DOHH2 (cell line): ENCODE results near the gene EYA2.

ENCODE experiments used
- H3F3A ChIP-seq: fragments of 200-600 bp; sonication (generic), shearing (Covaris generic); 2 replicates; pipeline ENCODE4 v1.6.0; 2016; ENCODE audit warnings: antibody characterized with exemption, mild to moderate bottlenecking; ENCODE audit not compliant: control insufficient read depth, insufficient read depth
- H3K27ac ChIP-seq: fragments of 200-600 bp; sonication (generic); 2 replicates; pipeline ENCODE4 v1.5.1; 2014; ENCODE audit warnings: low read depth, mild to moderate bottlenecking, low read length, moderate library complexity
- H3K27me3 ChIP-seq: fragments of 200-600 bp; sonication (generic); 2 replicates; pipeline ENCODE4 v1.6.1; 2014; ENCODE audit warnings: mild to moderate bottlenecking, low read length, mixed read lengths; ENCODE audit not compliant: control insufficient read depth
- H3K36me3 ChIP-seq: fragments of 200-600 bp; sonication (generic); 2 replicates; pipeline ENCODE4 v1.6.1; 2014; ENCODE audit warnings: mild to moderate bottlenecking, low read length, moderate library complexity, mixed read lengths; ENCODE audit not compliant: control insufficient read depth
- H3K4me1 ChIP-seq: fragments of 200-600 bp; sonication (generic); 2 replicates; pipeline ENCODE4 v1.6.1; 2014; ENCODE audit warnings: mild to moderate bottlenecking, low read length, mixed read lengths; ENCODE audit not compliant: control insufficient read depth
- H3K4me2 ChIP-seq: fragments of 200-600 bp; sonication (generic); 2 replicates; pipeline ENCODE4 v1.6.0; 2014; ENCODE audit warnings: mild to moderate bottlenecking, low read length, moderate library complexity
- H3K4me3 ChIP-seq: fragments of 200-600 bp; sonication (generic); 2 replicates; pipeline ENCODE4 v1.5.1; 2014; ENCODE audit warnings: mild to moderate bottlenecking, low read length, mixed read lengths
- H3K79me2 ChIP-seq: fragments of 200-600 bp; sonication (generic); 2 replicates; pipeline ENCODE4 v1.6.1; 2014; ENCODE audit warnings: mild to moderate bottlenecking, low read length, mixed read lengths; ENCODE audit not compliant: control insufficient read depth
- H3K9me2 ChIP-seq: fragments of 200-600 bp; sonication (generic); replicated peaks from 2 replicates; pipeline ENCODE4 v1.6.1; 2014; ENCODE audit warnings: mild to moderate bottlenecking, low read length, mixed read lengths; ENCODE audit not compliant: control insufficient read depth
- H3K9me3 ChIP-seq: fragments of 200-600 bp; sonication (generic); 2 replicates; pipeline ENCODE4 v1.6.1; 2014; ENCODE audit warnings: antibody characterized with exemption, low read length, mixed read lengths; ENCODE audit not compliant: control insufficient read depth, insufficient read depth
- H4K20me1 ChIP-seq: fragments of 200-600 bp; sonication (generic); 2 replicates; pipeline ENCODE4 v1.6.0; 2014; ENCODE audit warnings: low read depth, mild to moderate bottlenecking, antibody characterized with exemption, low read length, moderate library complexity; ENCODE audit not compliant: control insufficient read depth, insufficient read depth
- CTCF ChIP-seq: fragments of 200-600 bp; sonication (generic); IDR thresholded peaks from one replicate; pipeline ENCODE4 v1.5.1; 2014; ENCODE audit warnings: antibody characterized with exemption, mild to moderate bottlenecking, low read depth, low read length; ENCODE audit not compliant: poor library complexity, severe bottlenecking
- EZH2phosphoT487 ChIP-seq: fragments of 200-600 bp; sonication (generic); IDR thresholded peaks from 2 replicates; pipeline ENCODE4 v1.6.1; 2017; ENCODE audit warnings: borderline replicate concordance, mild to moderate bottlenecking, antibody characterized with exemption, low read length, moderate library complexity, mixed read lengths

The EYA2 gene

GRCh38 chr20:46993465-46994095 lies 98.9 kb downstream of the EYA2 start:
- H3K27ac ChIP-seq: no peak overlapping the region
- no peak overlapping the region for H3K4me2 ChIP-seq
- H3K36me3 ChIP-seq: no peaks in the 10 kb centered on the region
- H3K9me2 ChIP-seq: no peaks in the 10 kb centered on the region
- H4K20me1 ChIP-seq: no peaks in the 10 kb centered on the region
- H3K79me2 ChIP-seq: no peaks in the 10 kb centered on the region
- no peaks in the 10 kb centered on the region for H3K4me1 ChIP-seq
- TF ChIP-seq EZH2phosphoT487 (no peak), CTCF (no peak)
- no peaks in the 10 kb centered on the region for H3K9me3 ChIP-seq
- no peaks in the 10 kb centered on the region for H3F3A ChIP-seq
- no peak overlapping the region for H3K4me3 ChIP-seq
- peaks cover 9% of the 10 kb centered on the region for H3K27me3 ChIP-seq

- no peak for TF ChIP-seq CTCF
- no peak for TF ChIP-seq EZH2phosphoT487
- no peak overlapping the region for H3K4me2 ChIP-seq
- H3K9me2 ChIP-seq: no peaks in the 10 kb centered on the region
- H3K27me3 ChIP-seq: peaks cover 9% of the 10 kb centered on the region
- H3F3A ChIP-seq: no peaks in the 10 kb centered on the region
- H3K9me3 ChIP-seq: no peaks in the 10 kb centered on the region
- no peaks in the 10 kb centered on the region for H3K79me2 ChIP-seq
- no peaks in the 10 kb centered on the region for H4K20me1 ChIP-seq
- H3K36me3 ChIP-seq: no peaks in the 10 kb centered on the region
- no peak overlapping the region for H3K27ac ChIP-seq
- H3K4me3 ChIP-seq: no peak overlapping the region
- H3K4me1 ChIP-seq: no peaks in the 10 kb centered on the region
These were observed 99.7 kb downstream of the EYA2 start for GRCh38 chr20:46994341-46994740.

- no peaks in the 10 kb centered on the region for H3K36me3 ChIP-seq
- H4K20me1 ChIP-seq: no peaks in the 10 kb centered on the region
- no peaks in the 10 kb centered on the region for H3K4me1 ChIP-seq
- H3K9me3 ChIP-seq: no peaks in the 10 kb centered on the region
- no peak overlapping the region for H3K27ac ChIP-seq
- H3K79me2 ChIP-seq: no peaks in the 10 kb centered on the region
- TF ChIP-seq EZH2phosphoT487 (no peak), CTCF (no peak)
- peaks cover 9% of the 10 kb centered on the region for H3K27me3 ChIP-seq
- H3K4me3 ChIP-seq: no peak overlapping the region
- no peak overlapping the region for H3K4me2 ChIP-seq
- no peaks in the 10 kb centered on the region for H3K9me2 ChIP-seq
- no peaks in the 10 kb centered on the region for H3F3A ChIP-seq
These were observed 101.0 kb downstream of the EYA2 start for GRCh38 chr20:46995561-46996142.
